ENCODE results near the gene PPP6R3. TPM values are rescaled to one million over a fixed set of nuclear protein-coding genes. Genes with fewer than 3 reads are reported as not detected.

The PPP6R3 gene
- total RNA-seq, 2 donors from 2014 or later = 118 to 136 TPM

GRCh38 chr11:68546555-68546954 lies 86.0 kb downstream of the PPP6R3 start:
- Histone ChIP-seq H3K4me3 (ENCODE audit: low read length) (no peak overlapping the region), H3K4me1 (ENCODE audit: control insufficient read depth, insufficient read depth, low read length) (no peaks in the 10 kb centered on the region), H3K27ac (ENCODE audit: low read depth, low read length) (no peak overlapping the region), H3K27me3 (ENCODE audit: control insufficient read depth, insufficient read depth, low read length, poor library complexity, severe bottlenecking) (no peaks in the 10 kb centered on the region), H3K9me3 (ENCODE audit: control insufficient read depth, low read length) (no peaks in the 10 kb centered on the region), H3K9ac (ENCODE audit: extremely low read depth, low read length, poor library complexity, severe bottlenecking) (no peak overlapping the region), H3K36me3 (ENCODE audit: control insufficient read depth, insufficient read depth, low read length) (peaks cover 83% of the 10 kb centered on the region)
- peaks cover 15% of the 10 kb centered on the region for H3K4me1 Mint-ChIP-seq
- peaks cover 79% of the 10 kb centered on the region for H3K36me3 Mint-ChIP-seq (ENCODE audit: low read depth)
- no peak overlapping the region for H3K4me3 Mint-ChIP-seq
- peak overlapping the region; percentile 36 for H3K27ac Mint-ChIP-seq
- H3K27me3 Mint-ChIP-seq (ENCODE audit: insufficient read depth) = no peaks in the 10 kb centered on the region
- WGBS, 2 experiments (ENCODE audit: insufficient coverage in 1 of 2, insufficient read length in 1 of 2) = 92 to 100% methylated on average over 4 of the region's 4 CpGs
- no peak for DNase-seq
- TF ChIP-seq CTCF (conservative IDR thresholded peaks at IDR 0.05) = no peak
- H3K9me3 Mint-ChIP-seq = peaks cover 1% of the 10 kb centered on the region

GRCh38 chr11:68549789-68550484 lies 89.4 kb downstream of the PPP6R3 start:
- Mint-ChIP-seq H3K4me1 (peaks cover 11% of the 10 kb centered on the region), H3K4me3 (no peak overlapping the region), H3K9me3 (no peaks in the 10 kb centered on the region), H3K27me3 (ENCODE audit: insufficient read depth) (no peaks in the 10 kb centered on the region), H3K27ac (peak overlapping the region; percentile 63), H3K36me3 (ENCODE audit: low read depth) (peaks cover 82% of the 10 kb centered on the region)
- Histone ChIP-seq H3K36me3 (ENCODE audit: control insufficient read depth, insufficient read depth, low read length) (peaks cover 87% of the 10 kb centered on the region), H3K9ac (ENCODE audit: extremely low read depth, low read length, poor library complexity, severe bottlenecking) (no peak overlapping the region), H3K4me1 (ENCODE audit: control insufficient read depth, insufficient read depth, low read length) (no peaks in the 10 kb centered on the region), H3K4me3 (ENCODE audit: low read length) (no peak overlapping the region), H3K9me3 (ENCODE audit: control insufficient read depth, low read length) (no peaks in the 10 kb centered on the region), H3K27ac (ENCODE audit: low read depth, low read length) (no peak overlapping the region), H3K27me3 (ENCODE audit: control insufficient read depth, insufficient read depth, low read length, poor library complexity, severe bottlenecking) (no peaks in the 10 kb centered on the region)
- WGBS, 2 experiments (ENCODE audit: insufficient coverage in 1 of 2, insufficient read length in 1 of 2) = 94 to 97% methylated on average over 7 to 11 of the region's 11 CpGs
- DNase-seq = no peak
- no peak for TF ChIP-seq CTCF (conservative IDR thresholded peaks at IDR 0.05)

GRCh38 chr11:68550485-68550817 lies 89.9 kb downstream of the PPP6R3 start:
- H3K9me3 ChIP-seq (ENCODE audit: control insufficient read depth, low read length) = no peaks in the 10 kb centered on the region
- Mint-ChIP-seq H3K4me1 (peaks cover 11% of the 10 kb centered on the region), H3K27ac (peak overlapping the region; percentile 63), H3K27me3 (ENCODE audit: insufficient read depth) (no peaks in the 10 kb centered on the region), H3K36me3 (ENCODE audit: low read depth) (peaks cover 78% of the 10 kb centered on the region), H3K9me3 (no peaks in the 10 kb centered on the region), H3K4me3 (no peak overlapping the region)
- no peak overlapping the region for H3K9ac ChIP-seq (ENCODE audit: extremely low read depth, low read length, poor library complexity, severe bottlenecking)
- H3K4me3 ChIP-seq (ENCODE audit: low read length) = no peak overlapping the region
- peaks cover 87% of the 10 kb centered on the region for H3K36me3 ChIP-seq (ENCODE audit: control insufficient read depth, insufficient read depth, low read length)
- H3K4me1 ChIP-seq (ENCODE audit: control insufficient read depth, insufficient read depth, low read length) = no peaks in the 10 kb centered on the region
- WGBS, 2 experiments (ENCODE audit: insufficient coverage in 1 of 2, insufficient read length in 1 of 2) = 93% methylated on average over 3 to 4 of the region's 4 CpGs
- no peaks in the 10 kb centered on the region for H3K27me3 ChIP-seq (ENCODE audit: control insufficient read depth, insufficient read depth, low read length, poor library complexity, severe bottlenecking)
- no peak for TF ChIP-seq CTCF (conservative IDR thresholded peaks at IDR 0.05)
- no peak for DNase-seq
- no peak overlapping the region for H3K27ac ChIP-seq (ENCODE audit: low read depth, low read length)
